NCI-H1105 (cell line): ENCODE measurements around the gene SDHAF2.
"Not testable (repeated sequence)": the region's sequence is repeated elsewhere in the genome, so short reads cannot be mapped to it uniquely, and the experiment has no call there.

Experiments
- DNase-seq: peaks from one replicate; lab custom pipeline; 2025; lab: John Stamatoyannopoulos, UW

The SDHAF2 gene

GRCh38 chr11:61425367-61426131, 4.4 kb upstream of the SDHAF2 start:
- no peak for DNase-seq

- DNase-seq, result peak; percentile 67
Observed at GRCh38 chr11:61429346-61429690, 606 bp upstream of the SDHAF2 start.

- DNase-seq, result not testable (repeated sequence)
Observed at GRCh38 chr11:61430839-61431238, 915 bp downstream of the SDHAF2 start.

- DNase-seq, result no peak
Observed at GRCh38 chr11:61437496-61437895, 7.6 kb downstream of the SDHAF2 start.

- DNase-seq, result no peak
Observed at GRCh38 chr11:61439615-61440014, 9.7 kb downstream of the SDHAF2 start.

GRCh38 chr11:61442616-61443015, 12.7 kb downstream of the SDHAF2 start:
- DNase-seq, result no peak

- DNase-seq, result no peak
Observed at GRCh38 chr11:61445516-61445915, 15.6 kb downstream of the SDHAF2 start.

- peak; percentile 76 for DNase-seq
Observed at GRCh38 chr11:61446211-61446651, 16.3 kb downstream of the SDHAF2 start.

GRCh38 chr11:61447601-61448551, 18.0 kb downstream of the SDHAF2 start:
- no peak for DNase-seq

GRCh38 chr11:61448552-61448927, 18.6 kb downstream of the SDHAF2 start:
- no peak for DNase-seq

GRCh38 chr11:61452825-61453224, 22.9 kb downstream of the SDHAF2 start:
- DNase-seq, result no peak

GRCh38 chr11:61453695-61454094, 23.8 kb downstream of the SDHAF2 start:
- DNase-seq, result no peak

- DNase-seq, result no peak
Observed at GRCh38 chr11:61454520-61454919, 24.6 kb downstream of the SDHAF2 start.

GRCh38 chr11:61460474-61460881, 30.6 kb downstream of the SDHAF2 start:
- no peak for DNase-seq

GRCh38 chr11:61460986-61461385, 31.1 kb downstream of the SDHAF2 start:
- no peak for DNase-seq

GRCh38 chr11:61467602-61468001, 37.7 kb downstream of the SDHAF2 start:
- not testable (repeated sequence) for DNase-seq

- no peak for DNase-seq
Observed at GRCh38 chr11:61468002-61468401, 38.1 kb downstream of the SDHAF2 start.

- DNase-seq, result no peak
Observed at GRCh38 chr11:61472282-61472681, 42.4 kb downstream of the SDHAF2 start.

- no peak for DNase-seq
Observed at GRCh38 chr11:61472868-61473267, 42.9 kb downstream of the SDHAF2 start.

GRCh38 chr11:61473370-61474012, 43.6 kb downstream of the SDHAF2 start:
- no peak for DNase-seq

- DNase-seq, result no peak
Observed at GRCh38 chr11:61474013-61474643, 44.2 kb downstream of the SDHAF2 start.

- DNase-seq, result no peak
Observed at GRCh38 chr11:61475433-61475832, 45.5 kb downstream of the SDHAF2 start.
